Activated T-helper 17 cell treated with anti-CD3 and anti-CD28 coated beads, Interleukin-2, amount 50 U/mL, for 72 hours (primary cell): ENCODE results near the gene SERPINA1. TPM values are rescaled to one million over a fixed set of nuclear protein-coding genes. Genes with fewer than 3 reads are reported as not detected.
"Not testable (repeated sequence)": the region's sequence is repeated elsewhere in the genome, so short reads cannot be mapped to it uniquely, and the experiment has no call there.

Experiments used
- ATAC-seq: fragments of 150-1000 bp; cut with Tn5 transposase; replicated peaks from 2 replicates; pipeline ENCODE4 v1.10.0; 2021; ENCODE audit warnings: mild to moderate bottlenecking, moderate library complexity
- H3K27ac Mint-ChIP-seq: one replicate; pipeline ENCODE4 v1.8.0; 2022; ENCODE audit warnings: mixed read lengths
- H3K27me3 Mint-ChIP-seq: one replicate; pipeline ENCODE4 v1.8.0; 2022; ENCODE audit warnings: mixed read lengths
- H3K36me3 Mint-ChIP-seq: one replicate; pipeline ENCODE4 v1.8.0; 2022; ENCODE audit warnings: low read depth, mild to moderate bottlenecking, mixed read lengths
- H3K4me1 Mint-ChIP-seq: one replicate; pipeline ENCODE4 v1.8.0; 2022; ENCODE audit warnings: mixed read lengths
- H3K4me3 Mint-ChIP-seq: one replicate; pipeline ENCODE4 v1.8.0; 2022; ENCODE audit warnings: mild to moderate bottlenecking, mixed read lengths
- H3K9me3 Mint-ChIP-seq: one replicate; pipeline ENCODE4 v1.8.0; 2022; ENCODE audit warnings: mixed read lengths
- total RNA-seq, 2 donors: library from RNA; stranded (reverse); gene quantifications; one replicate each; pipeline ENCODE4 v1.2.3, GENCODE V29; 2022

SERPINA1 gene
- total RNA-seq, 2 donors from 2014 or later: 1.3 to 160 TPM

DNA sequence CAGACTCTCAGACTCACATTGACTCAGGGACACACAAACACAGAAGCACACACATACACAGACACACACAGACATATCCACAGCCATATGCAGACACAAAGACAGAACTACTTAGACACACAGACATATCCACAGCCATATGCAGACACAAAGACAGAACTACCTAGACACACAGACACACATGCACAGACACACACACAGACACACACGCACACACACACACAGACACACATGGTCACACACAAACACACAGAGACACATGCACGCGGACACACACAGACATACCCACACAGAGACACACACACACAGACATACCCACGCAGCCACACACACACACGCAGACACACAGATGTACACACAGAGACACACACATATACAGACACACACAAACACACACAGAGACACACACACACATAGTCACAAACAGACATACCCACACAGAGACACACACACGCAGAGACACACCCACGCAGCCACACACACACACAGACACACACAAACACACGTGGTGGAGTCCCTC is 25.7 kb downstream of the SERPINA1 start:
- Mint-ChIP-seq H3K4me1 (no peaks in the 10 kb centered on the region), H3K4me3 (no peak overlapping the region), H3K27ac (peak overlapping the region; percentile 17), H3K36me3 (no peaks in the 10 kb centered on the region), H3K9me3 (no peaks in the 10 kb centered on the region), H3K27me3 (peaks cover 8% of the 10 kb centered on the region)
- no peak for ATAC-seq

DNA sequence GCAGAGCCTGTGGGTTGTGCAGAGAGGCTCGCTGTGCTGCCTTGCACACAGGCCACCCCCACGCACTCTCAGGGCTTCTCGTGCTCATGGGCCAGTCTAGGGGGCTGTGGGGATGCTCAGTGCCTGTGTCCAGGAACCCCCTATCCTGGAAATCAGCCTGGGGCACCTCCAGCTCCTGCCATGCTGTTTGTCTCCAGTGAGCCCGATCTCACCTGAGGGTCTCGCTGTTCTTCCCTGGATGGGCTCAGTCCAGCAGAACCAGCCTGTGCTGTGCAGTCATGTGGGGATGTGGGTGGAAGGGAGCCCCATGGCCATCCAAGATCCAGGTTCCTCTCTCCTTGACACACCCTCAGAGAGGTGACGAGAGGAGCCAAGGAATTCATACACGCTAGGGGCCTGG is 26.7 kb downstream of the SERPINA1 start:
- Mint-ChIP-seq H3K27ac (no peak overlapping the region), H3K4me1 (no peaks in the 10 kb centered on the region), H3K27me3 (peaks cover 8% of the 10 kb centered on the region), H3K9me3 (no peaks in the 10 kb centered on the region), H3K36me3 (no peaks in the 10 kb centered on the region), H3K4me3 (no peak overlapping the region)
- no peak for ATAC-seq

DNA sequence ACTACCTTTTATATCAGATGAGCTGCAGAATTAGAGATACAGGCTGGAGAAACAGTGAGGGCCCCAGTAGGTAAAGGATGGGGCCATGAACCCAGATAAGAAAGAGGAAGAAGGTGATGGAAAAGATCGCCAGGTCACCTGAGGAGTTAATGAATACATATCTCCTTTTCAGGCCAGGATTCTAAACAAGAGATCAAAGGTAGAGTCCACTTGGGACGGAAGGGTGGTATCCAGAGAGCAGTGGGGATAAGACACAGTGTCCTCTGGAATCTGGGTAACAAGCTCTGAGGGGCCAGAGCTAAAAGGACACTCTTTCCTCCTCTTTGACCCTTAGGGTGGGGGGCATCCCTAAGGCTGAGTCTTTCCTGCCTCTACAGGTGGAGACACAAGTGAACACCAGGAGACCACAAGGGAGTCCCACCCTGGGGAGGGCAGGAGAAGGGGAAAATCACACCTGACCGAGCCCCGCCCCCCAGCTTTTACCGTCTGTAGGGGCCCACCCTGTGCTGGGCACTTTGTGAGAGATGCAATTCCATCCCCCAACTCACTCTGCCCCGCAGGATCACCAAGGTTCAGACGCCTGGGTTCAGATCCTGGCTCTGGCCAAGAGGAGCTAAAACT is 27.3 kb downstream of the SERPINA1 start:
- no peaks in the 10 kb centered on the region for H3K9me3 Mint-ChIP-seq
- H3K27me3 Mint-ChIP-seq: peaks cover 8% of the 10 kb centered on the region
- H3K4me1 Mint-ChIP-seq: peaks cover 5% of the 10 kb centered on the region
- no peak overlapping the region for H3K27ac Mint-ChIP-seq
- no peak for ATAC-seq
- H3K36me3 Mint-ChIP-seq: no peaks in the 10 kb centered on the region
- no peak overlapping the region for H3K4me3 Mint-ChIP-seq

DNA sequence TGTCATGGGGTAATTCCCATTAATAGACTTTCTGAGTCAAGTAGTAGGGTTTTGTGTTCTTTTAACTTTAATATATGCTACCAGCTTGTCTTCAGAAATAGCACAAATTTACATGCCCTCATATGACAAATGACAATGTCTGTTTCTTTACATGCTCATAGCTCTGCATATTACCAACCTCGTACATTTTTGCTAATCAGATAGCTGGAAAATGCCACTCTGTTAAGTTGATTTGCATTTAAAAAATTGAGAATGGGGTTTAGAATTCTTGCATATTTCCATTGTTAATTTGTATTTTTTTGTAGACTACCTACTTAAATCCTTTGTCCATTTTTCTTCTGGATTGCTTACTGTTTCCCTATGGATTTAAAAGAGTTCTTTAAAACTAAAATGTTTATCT is 31.2 kb downstream of the SERPINA1 start:
- Mint-ChIP-seq H3K27me3 (no peaks in the 10 kb centered on the region), H3K36me3 (no peaks in the 10 kb centered on the region), H3K4me1 (peaks cover 17% of the 10 kb centered on the region), H3K27ac (no peak overlapping the region), H3K4me3 (no peak overlapping the region), H3K9me3 (peaks cover 2% of the 10 kb centered on the region)
- ATAC-seq: no peak

DNA sequence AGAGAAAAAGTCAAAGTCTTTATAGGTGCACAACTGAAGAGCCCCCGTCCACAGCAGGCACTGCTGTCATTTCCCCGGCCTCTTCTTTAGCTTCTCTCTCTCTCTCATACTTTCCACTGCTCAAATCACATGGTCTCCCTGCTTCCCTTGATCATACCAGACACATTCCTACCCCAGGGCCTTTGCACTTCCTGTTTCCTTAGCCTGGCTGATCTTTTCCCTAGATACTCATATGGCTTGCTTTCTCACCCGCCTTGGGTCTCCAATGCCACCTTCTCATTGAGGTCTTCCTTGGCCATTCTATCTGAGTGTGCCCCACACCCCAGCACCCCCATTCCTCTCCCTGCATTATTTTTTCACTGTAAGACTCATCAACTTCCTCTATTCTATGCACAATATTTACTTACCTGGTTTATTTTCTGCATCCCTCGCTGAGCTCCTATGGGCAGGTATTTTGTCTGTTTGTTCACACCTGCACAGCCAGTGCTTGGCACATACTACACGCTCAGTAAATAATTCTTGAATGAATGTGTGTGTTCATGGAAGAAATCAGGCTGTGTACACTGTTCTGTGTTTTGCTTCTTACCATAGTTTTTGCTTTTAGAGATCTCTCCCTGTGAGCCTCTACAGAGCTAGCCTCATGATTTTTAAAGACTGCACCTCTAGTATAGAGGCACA is 31.9 kb downstream of the SERPINA1 start:
- Mint-ChIP-seq H3K27me3 (no peaks in the 10 kb centered on the region), H3K9me3 (peaks cover 9% of the 10 kb centered on the region), H3K4me3 (no peak overlapping the region), H3K27ac (no peak overlapping the region), H3K4me1 (peaks cover 22% of the 10 kb centered on the region), H3K36me3 (no peaks in the 10 kb centered on the region)
- ATAC-seq: no peak

DNA sequence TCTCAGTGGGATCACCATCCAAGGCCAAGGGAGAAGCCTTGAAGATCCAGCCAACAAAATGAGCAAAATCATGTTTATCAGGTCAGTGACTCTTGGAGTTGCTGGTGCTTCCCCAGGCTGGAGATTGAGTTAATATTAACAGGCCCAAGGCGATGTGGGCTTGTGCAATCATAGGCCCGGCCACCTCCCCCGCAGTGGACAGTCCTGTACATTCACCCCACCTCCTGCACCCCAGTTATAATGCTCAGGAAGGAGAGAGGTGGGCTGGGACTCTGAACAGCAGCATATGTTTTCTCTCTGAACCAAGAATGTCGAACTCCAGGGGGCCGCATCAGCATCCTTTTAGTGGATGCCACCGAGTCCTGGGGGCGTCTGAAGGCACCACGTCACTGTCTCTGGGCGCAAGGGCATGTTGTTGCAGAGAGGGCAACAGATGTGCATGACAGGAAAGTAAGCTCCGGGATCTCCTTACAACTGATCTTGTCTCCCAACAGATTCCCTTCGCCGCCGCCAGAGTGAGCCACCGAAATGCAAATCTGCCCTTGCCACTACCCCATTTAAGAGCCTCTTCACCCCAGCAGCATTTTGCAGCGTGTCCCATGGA is 33.1 kb downstream of the SERPINA1 start:
- Mint-ChIP-seq H3K4me1 (peaks cover 27% of the 10 kb centered on the region), H3K9me3 (peaks cover 9% of the 10 kb centered on the region)
- no peak for ATAC-seq

DNA sequence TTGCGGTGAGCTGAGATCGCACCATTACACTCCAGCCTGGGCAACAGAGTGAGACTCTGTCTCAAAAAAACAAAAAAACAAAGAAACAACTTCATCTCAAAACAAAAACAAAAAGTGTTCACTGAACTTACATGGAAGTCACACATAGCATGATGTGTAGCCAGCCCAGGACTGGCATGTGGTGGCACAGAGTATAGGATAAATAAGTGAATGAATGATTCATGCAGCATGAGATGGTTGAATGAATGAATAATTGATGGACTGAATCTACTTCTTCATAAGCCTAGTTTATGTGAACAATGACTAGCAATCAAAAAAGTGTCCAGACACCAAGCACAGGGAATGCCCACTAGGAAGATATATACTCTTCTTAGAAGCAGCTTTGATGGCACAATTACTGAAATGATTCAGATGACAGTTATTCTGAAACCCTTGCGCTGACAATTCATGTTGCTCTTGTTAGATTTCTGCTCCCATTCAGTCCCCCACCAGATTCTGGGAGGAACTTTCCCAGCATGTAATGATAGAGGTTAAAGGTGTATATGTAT is 33.7 kb downstream of the SERPINA1 start:
- H3K4me3 Mint-ChIP-seq: peak overlapping the region; percentile 28
- no peaks in the 10 kb centered on the region for H3K27me3 Mint-ChIP-seq
- peaks cover 27% of the 10 kb centered on the region for H3K4me1 Mint-ChIP-seq
- no peaks in the 10 kb centered on the region for H3K36me3 Mint-ChIP-seq
- H3K9me3 Mint-ChIP-seq: peaks cover 9% of the 10 kb centered on the region
- ATAC-seq: peak; percentile 83
- peak overlapping the region; percentile 58 for H3K27ac Mint-ChIP-seq

More for the DNA sequence above, 33.1 kb downstream of the SERPINA1 start:
- H3K36me3 Mint-ChIP-seq: no peaks in the 10 kb centered on the region
- H3K27ac Mint-ChIP-seq: peak overlapping the region; percentile 58
- no peaks in the 10 kb centered on the region for H3K27me3 Mint-ChIP-seq
- H3K4me3 Mint-ChIP-seq: peak overlapping the region; percentile 28

DNA sequence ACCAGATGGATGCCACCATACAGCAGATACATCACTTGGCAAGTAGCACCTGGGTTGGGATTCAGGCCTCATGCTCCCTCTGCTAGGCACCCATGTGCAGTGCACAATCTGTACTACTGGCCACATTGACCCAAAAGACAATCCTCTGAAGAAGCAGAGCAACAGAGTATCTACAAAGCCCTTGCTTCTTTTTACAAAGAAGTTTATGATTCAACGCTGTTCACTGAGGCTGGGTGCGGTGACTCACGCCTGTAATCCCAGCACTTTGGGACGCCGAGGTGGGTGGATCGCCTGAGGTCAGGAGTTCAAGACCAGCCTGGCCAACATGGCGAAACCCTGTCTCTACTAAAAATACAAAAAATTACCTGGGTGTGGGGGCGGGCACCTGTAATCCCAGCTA is 34.2 kb downstream of the SERPINA1 start:
- H3K27ac Mint-ChIP-seq: peak overlapping the region; percentile 58
- not testable (repeated sequence) for H3K27me3 Mint-ChIP-seq, H3K9me3 Mint-ChIP-seq, H3K36me3 Mint-ChIP-seq
- peak overlapping the region; percentile 28 for H3K4me3 Mint-ChIP-seq
- peaks cover 29% of the 10 kb centered on the region for H3K4me1 Mint-ChIP-seq
- ATAC-seq: peak; percentile 38

DNA sequence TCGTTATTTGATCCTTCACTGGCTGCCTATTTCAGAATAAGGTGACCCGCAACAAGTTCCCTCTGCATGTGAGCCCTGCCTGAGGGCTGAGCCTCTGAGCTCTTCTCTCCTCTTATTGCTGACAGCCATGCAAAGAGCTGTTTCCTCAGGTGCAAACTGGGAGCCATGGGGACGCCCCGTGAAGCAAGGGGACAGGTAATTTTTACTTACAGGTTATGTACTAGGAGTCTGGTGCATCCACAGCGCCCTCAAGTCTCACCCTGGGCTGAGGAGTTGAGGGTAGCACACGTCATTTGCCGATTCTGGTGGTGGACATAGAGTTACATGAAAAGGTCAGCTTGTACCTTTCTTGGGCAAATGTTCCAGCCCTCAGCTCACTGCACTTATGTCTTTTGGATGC is 39.1 kb downstream of the SERPINA1 start:
- peak overlapping the region; percentile 33 for H3K27ac Mint-ChIP-seq
- H3K4me3 Mint-ChIP-seq: no peak overlapping the region
- H3K36me3 Mint-ChIP-seq: no peaks in the 10 kb centered on the region
- no peak for ATAC-seq
- no peaks in the 10 kb centered on the region for H3K27me3 Mint-ChIP-seq
- peaks cover 9% of the 10 kb centered on the region for H3K9me3 Mint-ChIP-seq
- peaks cover 30% of the 10 kb centered on the region for H3K4me1 Mint-ChIP-seq

DNA sequence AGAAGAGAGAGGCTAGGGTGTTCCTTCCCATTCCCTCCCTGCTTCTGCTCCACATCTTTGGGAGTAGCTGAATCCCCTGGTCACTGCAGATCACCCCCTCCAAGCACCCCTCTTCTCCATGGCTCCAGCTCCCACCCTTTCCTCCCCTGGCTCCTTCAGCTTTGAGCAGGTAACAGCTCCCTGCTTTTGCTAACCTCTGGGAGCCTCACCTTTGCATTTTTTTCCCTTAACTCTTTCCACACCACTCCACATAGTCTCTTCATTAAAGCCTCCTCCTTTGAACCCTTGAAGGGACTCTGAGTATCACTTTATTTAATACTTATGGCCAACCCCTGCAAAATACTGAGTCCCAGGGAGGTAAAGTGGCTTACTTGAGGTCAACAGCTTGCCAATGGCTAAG is 39.6 kb downstream of the SERPINA1 start:
- no peak overlapping the region for H3K4me3 Mint-ChIP-seq
- peaks cover 9% of the 10 kb centered on the region for H3K9me3 Mint-ChIP-seq
- ATAC-seq: no peak
- H3K4me1 Mint-ChIP-seq: peaks cover 34% of the 10 kb centered on the region
- no peaks in the 10 kb centered on the region for H3K27me3 Mint-ChIP-seq
- H3K36me3 Mint-ChIP-seq: no peaks in the 10 kb centered on the region
- H3K27ac Mint-ChIP-seq: peak overlapping the region; percentile 33

DNA sequence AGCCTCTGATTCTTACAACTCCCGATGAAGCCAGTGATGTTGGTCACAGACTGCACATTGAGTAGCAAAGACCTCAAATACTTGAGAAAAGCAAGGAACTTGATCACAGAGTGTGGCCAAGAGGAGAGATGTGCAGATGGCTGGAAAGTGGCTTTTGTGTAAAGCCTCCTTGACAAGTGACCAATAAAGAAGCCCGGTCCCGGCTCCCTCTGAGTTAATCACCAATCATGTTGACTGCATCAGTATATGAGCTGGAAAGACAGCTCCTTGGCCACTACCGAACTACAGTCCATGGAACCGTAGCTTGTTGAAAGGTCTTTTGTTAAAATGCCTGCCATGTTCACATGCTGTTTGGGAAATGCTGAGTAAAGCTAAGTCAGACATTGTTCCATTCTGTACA is 41.6 kb downstream of the SERPINA1 start:
- peak overlapping the region; percentile 93 for H3K27ac Mint-ChIP-seq
- no peaks in the 10 kb centered on the region for H3K36me3 Mint-ChIP-seq
- H3K9me3 Mint-ChIP-seq: peaks cover 6% of the 10 kb centered on the region
- peaks cover 43% of the 10 kb centered on the region for H3K4me1 Mint-ChIP-seq
- no peaks in the 10 kb centered on the region for H3K27me3 Mint-ChIP-seq
- peak overlapping the region; percentile 44 for H3K4me3 Mint-ChIP-seq
- no peak for ATAC-seq

DNA sequence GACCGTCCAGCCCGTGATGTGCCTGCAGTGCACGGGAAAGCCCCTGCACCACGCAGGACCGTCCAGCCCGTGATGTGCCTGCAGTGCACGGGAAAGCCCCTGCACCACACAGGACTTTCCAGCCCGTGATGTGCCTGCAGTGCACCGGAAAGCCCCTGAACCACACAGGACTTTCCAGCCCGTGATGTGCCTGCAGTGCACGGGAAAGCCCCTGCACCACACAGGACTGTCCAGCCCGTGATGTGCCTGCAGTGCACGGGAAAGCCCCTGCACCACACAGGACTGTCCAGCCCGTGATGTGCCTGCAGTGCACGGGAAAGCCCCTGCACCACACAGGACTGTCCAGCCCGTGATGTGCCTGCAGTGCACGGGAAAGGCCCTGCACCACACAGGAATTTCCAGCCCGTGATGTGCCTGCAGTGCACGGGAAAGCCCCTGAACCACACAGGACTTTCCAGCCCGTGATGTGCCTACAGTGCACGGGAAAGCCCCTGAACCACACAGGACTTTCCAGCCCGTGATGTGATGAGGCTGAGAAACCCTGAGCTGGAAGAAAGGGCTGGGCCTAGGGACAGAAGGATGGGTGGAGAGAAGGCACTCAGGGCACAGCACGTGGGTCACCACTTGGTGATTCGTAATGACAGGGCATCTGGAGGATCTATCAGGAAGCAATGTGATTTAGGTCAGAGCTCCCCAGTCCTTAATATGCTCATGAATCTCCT is 42.2 kb downstream of the SERPINA1 start:
- H3K27me3 Mint-ChIP-seq, H3K36me3 Mint-ChIP-seq, H3K9me3 Mint-ChIP-seq: not testable (repeated sequence)
- peak overlapping the region; percentile 44 for H3K4me3 Mint-ChIP-seq
- H3K4me1 Mint-ChIP-seq: peaks cover 41% of the 10 kb centered on the region
- ATAC-seq: peak; percentile 83
- H3K27ac Mint-ChIP-seq: peak overlapping the region; percentile 93

DNA sequence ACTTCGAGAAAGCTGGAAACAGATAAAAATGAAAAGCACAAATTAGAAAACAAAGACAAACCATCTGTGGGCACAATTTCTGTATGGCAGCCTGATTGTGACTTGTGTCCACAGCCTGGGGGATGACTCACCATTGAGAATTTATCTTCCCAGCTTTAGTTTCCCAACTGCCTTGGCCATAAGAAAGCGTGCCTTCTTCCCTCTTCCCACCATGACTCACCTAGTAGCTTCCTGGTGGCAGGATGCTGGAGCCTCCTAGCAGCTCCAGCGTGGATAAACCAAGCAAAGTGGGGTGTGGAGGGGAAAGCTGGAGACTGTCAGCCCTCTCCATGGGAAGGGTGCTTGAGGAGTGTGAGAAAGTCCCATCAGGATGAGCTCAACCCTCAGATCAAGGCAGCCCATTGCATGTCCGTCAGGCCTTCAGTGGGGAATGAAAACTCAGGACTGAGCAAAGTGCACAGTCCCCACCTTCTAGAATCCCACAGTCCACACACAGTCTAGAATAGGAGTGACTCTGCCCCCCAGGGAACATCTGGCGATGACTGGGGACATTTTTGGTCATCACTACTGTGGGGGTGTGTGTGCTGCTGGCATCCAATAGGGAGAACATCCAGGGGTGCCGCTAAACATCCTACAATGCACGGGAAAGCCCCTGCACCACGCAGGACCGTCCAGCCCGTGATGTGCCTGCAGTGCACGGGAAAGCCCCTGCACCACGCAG is 42.9 kb downstream of the SERPINA1 start:
- H3K4me1 Mint-ChIP-seq: peaks cover 46% of the 10 kb centered on the region
- peak; percentile 21 for ATAC-seq

DNA sequence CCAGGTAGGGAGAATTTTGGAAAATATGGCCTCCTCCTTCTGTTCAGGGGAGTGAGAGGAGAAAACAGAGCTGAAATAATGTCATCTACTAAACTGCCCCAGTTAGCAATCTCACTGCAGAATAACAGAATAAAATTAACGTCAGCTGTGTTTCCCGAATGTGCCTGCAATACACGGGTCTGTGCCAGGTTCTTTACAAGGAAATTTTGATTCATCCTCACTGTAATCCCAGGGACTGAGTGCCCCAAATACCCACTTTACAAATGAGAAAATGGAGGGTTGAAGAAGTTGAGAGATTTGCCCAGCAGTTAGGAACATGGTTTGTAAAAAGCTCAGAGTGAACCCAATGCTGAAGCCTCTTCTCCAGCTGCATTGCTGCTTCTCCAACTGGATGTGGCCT is 44.0 kb downstream of the SERPINA1 start:
- H3K4me1 Mint-ChIP-seq: peaks cover 49% of the 10 kb centered on the region
- ATAC-seq: no peak
- no peaks in the 10 kb centered on the region for H3K27me3 Mint-ChIP-seq
- peaks cover 15% of the 10 kb centered on the region for H3K9me3 Mint-ChIP-seq
- H3K4me3 Mint-ChIP-seq: peak overlapping the region; percentile 59
- peak overlapping the region; percentile 80 for H3K27ac Mint-ChIP-seq
- no peaks in the 10 kb centered on the region for H3K36me3 Mint-ChIP-seq

More for the DNA sequence above, 42.9 kb downstream of the SERPINA1 start:
- H3K27me3 Mint-ChIP-seq: no peaks in the 10 kb centered on the region
- H3K4me3 Mint-ChIP-seq: peak overlapping the region; percentile 59
- H3K36me3 Mint-ChIP-seq: no peaks in the 10 kb centered on the region
- peaks cover 14% of the 10 kb centered on the region for H3K9me3 Mint-ChIP-seq
- peak overlapping the region; percentile 80 for H3K27ac Mint-ChIP-seq
